Measurements from ENCODE around the gene DOCK9.

The DOCK9 gene

GRCh38 chr13:98998831-98999638 is 21.2 kb upstream of the DOCK9 start:
- DNase-seq (ENCODE audit: extremely low read depth in 1 of 2, low read depth in 1 of 2), result no peak

DNA sequence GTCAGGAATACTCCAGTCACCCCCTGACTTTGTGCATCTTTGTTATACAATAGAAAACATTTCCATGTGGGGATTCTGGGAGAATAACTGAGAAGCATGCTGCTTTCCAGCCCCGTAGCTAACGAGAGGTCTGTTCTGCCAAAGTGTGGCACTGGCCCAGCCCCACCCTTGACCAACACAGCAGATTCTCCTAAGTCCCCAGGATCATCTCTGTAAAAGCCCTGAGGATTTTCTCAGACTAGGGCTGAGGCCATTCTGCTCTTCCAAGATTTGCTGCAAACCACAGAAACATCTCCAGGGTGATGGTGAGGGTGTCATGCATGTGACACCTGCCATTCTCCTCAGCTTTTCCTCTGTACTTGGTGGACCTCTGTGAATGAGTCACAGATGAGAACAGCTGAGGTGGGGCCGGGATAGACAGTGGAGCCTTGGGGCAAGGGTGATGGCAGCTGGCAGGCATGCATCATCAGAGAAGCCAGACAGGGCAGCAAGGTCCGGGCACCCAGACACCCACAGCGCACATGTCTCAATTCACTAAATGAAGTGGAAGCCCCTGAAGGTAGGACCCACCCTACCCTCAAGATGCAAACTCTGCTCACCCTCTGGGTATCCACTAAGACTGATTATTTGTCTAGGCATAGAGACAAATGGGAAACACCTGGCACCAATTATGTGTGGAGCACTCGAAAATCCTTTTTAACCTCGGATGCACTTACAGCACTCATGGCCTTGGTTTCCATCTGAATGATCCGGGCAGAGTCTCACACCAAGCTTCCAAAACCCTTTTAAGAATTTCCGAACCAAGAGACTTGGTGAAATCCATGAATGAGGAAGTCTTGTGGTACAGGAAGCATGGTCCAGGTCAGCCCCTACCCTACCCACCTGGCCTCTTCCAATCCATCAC is 20.1 kb upstream of the DOCK9 start:
- DNase-seq (ENCODE audit: extremely low read depth in 1 of 2, low read depth in 1 of 2), result peak in 1 of 2 donors; percentile 14

- no peak for DNase-seq (ENCODE audit: extremely low read depth in 1 of 2, low read depth in 1 of 2)
Observed at GRCh38 chr13:98997011-98997730, 19.3 kb upstream of the DOCK9 start.

GRCh38 chr13:98996046-98996445 is 18.2 kb upstream of the DOCK9 start:
- DNase-seq (ENCODE audit: extremely low read depth in 1 of 2, low read depth in 1 of 2), result no peak

- no peak for DNase-seq (ENCODE audit: extremely low read depth in 1 of 2, low read depth in 1 of 2)
Observed at GRCh38 chr13:98994896-98995295, 17.0 kb upstream of the DOCK9 start.

DNA sequence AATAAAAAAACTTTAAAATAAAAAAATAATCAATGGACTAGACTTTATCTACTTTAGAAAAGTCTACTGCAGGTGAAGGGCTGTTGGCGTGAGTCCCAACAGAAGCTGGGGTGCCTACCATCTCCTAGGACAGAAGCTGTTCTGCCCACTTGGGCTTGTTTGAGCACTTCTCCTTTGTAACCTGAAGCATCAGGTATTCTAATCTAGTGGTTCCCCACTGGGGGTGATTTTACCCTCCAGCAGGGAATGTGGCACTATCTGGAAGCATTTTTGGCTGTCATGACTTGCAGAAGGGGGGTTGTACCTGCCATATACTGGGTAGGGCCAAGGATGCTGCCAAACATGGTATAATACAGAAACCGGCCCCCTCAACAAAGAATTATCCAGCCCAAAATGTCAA is 16.2 kb upstream of the DOCK9 start:
- DNase-seq (ENCODE audit: extremely low read depth in 1 of 2, low read depth in 1 of 2), result no peak

GRCh38 chr13:98992355-98992754 is 14.5 kb upstream of the DOCK9 start:
- DNase-seq (ENCODE audit: extremely low read depth in 1 of 2, low read depth in 1 of 2), result no peak

DNA sequence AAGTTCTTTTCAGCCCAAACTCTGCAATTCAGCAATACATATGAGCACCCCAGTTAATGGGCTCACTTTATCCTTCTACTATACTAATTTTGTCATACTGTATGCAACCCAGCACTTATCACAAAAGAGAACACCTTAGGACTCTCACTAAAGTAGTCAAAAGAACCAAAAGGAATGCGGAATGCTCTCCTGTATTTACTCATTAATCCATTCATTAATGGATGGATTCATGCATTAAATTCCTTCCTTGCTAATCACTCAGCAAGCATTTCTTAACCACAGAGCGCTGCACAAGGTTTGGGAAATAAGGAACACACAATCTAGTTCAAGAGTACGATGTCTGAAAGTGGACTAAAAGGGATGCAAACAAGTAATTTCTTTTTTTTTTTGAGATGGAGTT is 12.8 kb upstream of the DOCK9 start:
- no peak for DNase-seq (ENCODE audit: extremely low read depth in 1 of 2, low read depth in 1 of 2)

DNA sequence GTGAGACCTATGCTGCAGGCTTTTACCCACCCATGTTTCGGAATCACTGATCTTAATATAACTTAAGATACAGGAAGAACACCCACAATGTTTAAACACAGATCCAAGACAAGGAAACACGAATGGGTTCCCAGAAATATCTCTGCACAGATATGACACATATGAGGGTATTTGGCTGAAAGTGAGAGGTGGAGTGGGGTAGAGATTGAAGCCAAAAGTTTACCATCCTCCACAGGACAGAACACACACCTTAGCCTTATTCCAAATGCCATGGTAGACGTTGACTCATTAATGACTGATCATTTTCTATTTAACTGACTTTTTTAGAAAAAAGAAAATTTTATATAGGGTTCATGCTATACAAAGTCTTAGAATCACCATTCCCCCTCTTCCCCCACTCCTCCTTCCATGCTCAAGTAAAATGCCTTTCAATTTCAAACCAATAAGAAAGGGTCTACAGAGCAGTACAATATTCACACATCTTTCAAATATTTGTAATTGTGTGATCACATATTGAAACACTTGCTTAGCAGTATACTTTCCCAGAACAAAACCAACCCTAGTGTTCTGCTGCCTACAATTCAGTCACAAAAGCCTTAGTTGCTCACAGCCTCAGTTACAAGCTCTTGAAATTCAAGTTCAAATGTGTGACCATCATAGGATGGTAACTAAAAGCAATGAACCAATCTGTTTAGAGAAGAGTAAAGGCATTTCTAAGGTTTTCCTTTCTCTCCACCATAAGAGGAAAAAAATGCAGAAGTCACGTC is 11.8 kb upstream of the DOCK9 start:
- no peak for DNase-seq (ENCODE audit: extremely low read depth in 1 of 2, low read depth in 1 of 2)

- DNase-seq (ENCODE audit: extremely low read depth in 1 of 2, low read depth in 1 of 2), result no peak
Observed at GRCh38 chr13:98988780-98989179, 10.9 kb upstream of the DOCK9 start.

DNA sequence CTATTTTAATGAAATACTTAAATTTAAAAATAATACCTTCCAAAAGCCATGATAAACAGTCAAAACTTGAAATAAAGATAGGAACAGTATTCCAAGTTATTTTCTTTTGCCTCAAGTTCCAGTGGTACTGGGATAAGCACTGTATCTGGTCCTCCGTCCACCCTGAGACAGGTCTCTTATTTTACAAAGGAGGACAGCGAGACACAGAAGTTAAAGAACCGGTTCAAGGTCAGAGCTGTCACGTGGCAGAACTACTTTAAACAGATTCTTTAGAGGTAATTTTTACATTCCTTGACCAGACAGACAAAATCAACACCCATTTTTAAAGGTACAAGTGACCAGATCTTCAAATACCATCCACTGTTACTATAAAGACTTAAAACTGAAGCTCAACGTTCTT is 10.4 kb upstream of the DOCK9 start:
- no peak for DNase-seq (ENCODE audit: extremely low read depth in 1 of 2, low read depth in 1 of 2)

GRCh38 chr13:98987275-98987674 is 9.4 kb upstream of the DOCK9 start:
- DNase-seq (ENCODE audit: extremely low read depth in 1 of 2, low read depth in 1 of 2), result no peak

GRCh38 chr13:98986226-98986846 is 8.5 kb upstream of the DOCK9 start:
- DNase-seq (ENCODE audit: extremely low read depth in 1 of 2, low read depth in 1 of 2), result no peak

- no peak for DNase-seq (ENCODE audit: extremely low read depth in 1 of 2, low read depth in 1 of 2)
Observed at GRCh38 chr13:98985591-98985990, 7.7 kb upstream of the DOCK9 start.

DNA sequence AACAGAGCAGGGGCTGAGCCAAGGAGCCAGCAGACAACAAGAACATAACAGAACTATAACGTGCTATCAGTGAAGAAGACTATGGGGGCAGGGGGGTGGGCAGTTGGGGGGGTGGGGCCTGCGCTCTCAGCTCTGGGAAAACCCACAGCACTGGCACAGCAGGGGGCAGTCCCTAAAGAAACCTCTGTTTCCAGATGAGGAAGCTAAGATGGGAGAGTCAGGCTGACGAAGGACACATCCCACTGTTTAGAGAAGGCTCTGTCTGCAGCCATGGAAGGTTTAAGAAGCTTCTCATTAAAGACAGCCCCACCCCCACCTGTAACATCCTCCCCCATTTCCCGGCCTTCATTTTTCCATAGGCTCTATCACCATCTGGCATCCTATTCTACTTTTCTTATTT is 7.1 kb upstream of the DOCK9 start:
- DNase-seq (ENCODE audit: extremely low read depth in 1 of 2, low read depth in 1 of 2), result no peak

DNA sequence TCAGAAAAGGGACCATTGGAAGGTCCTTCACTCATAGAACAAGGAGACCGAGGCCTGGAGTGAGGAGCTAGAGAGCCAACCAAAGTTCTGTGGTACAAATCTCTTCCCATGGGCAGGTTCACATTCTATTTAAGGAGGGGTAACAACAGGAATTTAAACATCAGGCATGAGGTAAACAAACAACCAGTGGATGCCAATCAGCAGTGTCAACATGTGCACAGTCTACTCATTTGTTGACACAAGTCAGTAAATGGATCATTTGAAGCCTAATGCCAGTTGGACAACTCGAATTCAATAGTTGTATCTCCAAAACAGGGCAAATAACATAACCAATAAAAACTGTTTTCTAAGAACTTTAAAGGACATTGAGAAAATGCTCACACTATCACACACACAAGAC is 6.3 kb upstream of the DOCK9 start:
- DNase-seq (ENCODE audit: extremely low read depth in 1 of 2, low read depth in 1 of 2), result no peak

- no peak for DNase-seq (ENCODE audit: extremely low read depth in 1 of 2, low read depth in 1 of 2)
Observed at GRCh38 chr13:98983182-98983581, 5.3 kb upstream of the DOCK9 start.

DNA sequence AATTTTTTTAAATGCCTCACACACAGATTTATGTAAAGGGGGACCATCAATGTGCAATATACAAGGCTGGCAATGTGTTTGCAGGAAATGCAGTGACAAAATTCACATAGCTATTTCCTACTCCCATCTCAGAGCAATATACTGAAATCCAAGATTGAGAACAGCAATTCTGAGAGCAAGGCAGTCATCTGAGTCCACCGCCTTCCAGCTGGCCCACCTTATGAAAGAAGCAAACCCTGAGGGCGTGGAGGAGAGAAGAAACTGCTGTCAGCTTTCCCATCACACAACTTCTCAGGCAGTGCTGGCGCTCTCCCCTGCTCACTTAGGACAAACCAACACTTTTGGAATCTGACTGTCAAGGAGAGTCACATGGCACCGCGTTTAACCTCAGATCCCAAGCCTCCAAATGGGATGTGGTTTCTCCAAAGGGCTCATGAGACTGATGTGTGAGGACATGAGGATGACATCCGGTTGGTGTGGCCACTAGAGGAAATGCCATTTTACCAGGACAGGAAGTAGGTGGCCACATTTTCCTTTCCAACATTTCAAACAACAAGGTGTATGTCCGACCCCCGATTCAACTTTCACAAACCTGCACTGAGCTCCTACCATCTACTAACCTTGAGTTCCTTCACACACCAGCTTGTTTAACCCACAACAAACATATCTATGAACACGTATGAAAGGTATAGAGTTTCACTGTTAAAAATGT is 3.7 kb upstream of the DOCK9 start:
- no peak for DNase-seq (ENCODE audit: extremely low read depth in 1 of 2, low read depth in 1 of 2)

GRCh38 chr13:98979012-98979660 is 1.3 kb upstream of the DOCK9 start:
- no peak for DNase-seq (ENCODE audit: extremely low read depth in 1 of 2, low read depth in 1 of 2)
